CD14-positive monocyte (primary cell): ENCODE measurements around the gene CSPG4. TPM values are rescaled to one million over a fixed set of nuclear protein-coding genes. Genes with fewer than 3 reads are reported as not detected.
A peak's percentile ranks its signal among the peaks of the same experiment; 100 is the strongest.

Experiments used
- DNase-seq, 3 donors: peaks; one replicate each; pipeline ENCODE4 v3.0.0-alpha.2; 2011 to 2022
- H2AFZ ChIP-seq: 2 replicates; pipeline ENCODE4 v1.6.0; 2012; ENCODE audit warnings: mild to moderate bottlenecking, low read depth, low read length, inconsistent platforms; ENCODE audit not compliant: insufficient read depth, poor library complexity, severe bottlenecking
- H3K27ac ChIP-seq, 2 donors: 1 replicate in 1 of 2; 2 replicates in 1 of 2; pipeline ENCODE4 v1.5.1; 2012 to 2013; ENCODE audit warnings: low read length in 2 of 2, control low read depth in 1 of 2, inconsistent platforms in 1 of 2, low read depth in 1 of 2, mild to moderate bottlenecking in 1 of 2
- H3K27me3 ChIP-seq, 2 donors: one replicate each; pipeline versions ENCODE4 v1.6.0 to v1.6.1; 2011 to 2013; ENCODE audit warnings: low read length in 2 of 2; ENCODE audit not compliant: control insufficient read depth in 2 of 2, insufficient read depth in 2 of 2
- H3K36me3 ChIP-seq, 2 donors: replicated peaks in 1 of 2; 1 replicate in 1 of 2; 2 replicates in 1 of 2; pipeline versions ENCODE4 v1.5.1 to v1.6.1; 2012 to 2013; ENCODE audit warnings: low read length in 2 of 2, control low read depth in 1 of 2, inconsistent platforms in 1 of 2, mild to moderate bottlenecking in 1 of 2; ENCODE audit not compliant: insufficient read depth in 2 of 2, control insufficient read depth in 1 of 2
- H3K4me1 ChIP-seq, 2 donors: 1 replicate in 1 of 2; 2 replicates in 1 of 2; pipeline versions ENCODE4 v1.5.1 to v1.6.1; 2012 to 2013; ENCODE audit warnings: low read length in 2 of 2, control low read depth in 1 of 2, inconsistent platforms in 1 of 2, mild to moderate bottlenecking in 1 of 2, moderate library complexity in 1 of 2; ENCODE audit not compliant: insufficient read depth in 2 of 2, control insufficient read depth in 1 of 2
- H3K4me2 ChIP-seq: replicated peaks from 2 replicates; pipeline ENCODE3; 2012; ENCODE audit warnings: low read length, moderate library complexity, mild to moderate bottlenecking; ENCODE audit not compliant: poor library complexity, severe bottlenecking; ENCODE audit errors: extremely low read depth
- H3K4me3 ChIP-seq, 3 experiments: fragments of 200-600 bp in 1 of 3; sonication (generic) in 1 of 3; replicated peaks in 1 of 3; 1 replicate in 2 of 3; 2 replicates in 1 of 3; pipeline ENCODE4 v1.5.1; 2011 to 2013; ENCODE audit warnings: low read length in 3 of 3, mild to moderate bottlenecking in 3 of 3, control low read depth in 2 of 3, low read depth in 2 of 3, inconsistent platforms in 1 of 3, moderate library complexity in 1 of 3
- H3K79me2 ChIP-seq: 2 replicates; pipeline ENCODE4 v1.6.0; 2012; ENCODE audit warnings: mild to moderate bottlenecking, control low read depth, inconsistent platforms, low read length, moderate library complexity; ENCODE audit not compliant: insufficient read depth
- H3K9ac ChIP-seq: 2 replicates; pipeline ENCODE4 v1.6.0; 2017; ENCODE audit warnings: low read length, mild to moderate bottlenecking; ENCODE audit not compliant: insufficient read depth, poor library complexity, severe bottlenecking
- H3K9me3 ChIP-seq, 2 donors: replicated peaks in 1 of 2; 1 replicate in 1 of 2; 2 replicates in 1 of 2; pipeline versions ENCODE4 v1.5.1 to v1.6.1; 2012 to 2013; ENCODE audit warnings: low read length in 2 of 2, control low read depth in 1 of 2; ENCODE audit not compliant: control insufficient read depth in 1 of 2, insufficient read depth in 1 of 2
- H4K20me1 ChIP-seq: 2 replicates; pipeline ENCODE4 v1.6.0; 2012; ENCODE audit warnings: mild to moderate bottlenecking, low read length, control low read depth, moderate library complexity; ENCODE audit not compliant: insufficient read depth
- H3K27ac Mint-ChIP-seq, 7 donors: one replicate each; pipeline ENCODE4 v1.8.0; 2020; ENCODE audit warnings: mild to moderate bottlenecking in 7 of 7, mixed read lengths in 7 of 7, moderate library complexity in 6 of 7, inconsistent platforms in 2 of 7
- H3K27me3 Mint-ChIP-seq, 3 donors: one replicate each; pipeline ENCODE4 v1.8.0; 2021 to 2022; ENCODE audit warnings: low read depth in 3 of 3, mild to moderate bottlenecking in 3 of 3, mixed read lengths in 3 of 3, moderate library complexity in 3 of 3, inconsistent platforms in 1 of 3
- H3K36me3 Mint-ChIP-seq, 2 donors: one replicate each; pipeline ENCODE4 v1.8.0; 2020; ENCODE audit warnings: mixed read lengths in 2 of 2, inconsistent platforms in 1 of 2, mild to moderate bottlenecking in 1 of 2
- H3K4me1 Mint-ChIP-seq: one replicate; pipeline ENCODE4 v1.8.0; 2020; ENCODE audit warnings: mild to moderate bottlenecking, mixed read lengths
- H3K4me3 Mint-ChIP-seq, 2 donors: one replicate each; pipeline ENCODE4 v1.8.0; 2020; ENCODE audit warnings: mild to moderate bottlenecking in 2 of 2, mixed read lengths in 2 of 2, moderate library complexity in 1 of 2
- H3K9me3 Mint-ChIP-seq, 7 donors: one replicate each; pipeline ENCODE4 v1.8.0; 2020 to 2022; ENCODE audit warnings: mixed read lengths in 7 of 7, mild to moderate bottlenecking in 6 of 7, moderate library complexity in 6 of 7, inconsistent platforms in 2 of 7
- WGBS: methylation state at CpG from one replicate; pipeline ENCODE4 v1.1.5; 2013; ENCODE audit warnings: missing lambda C conversion rate; ENCODE audit not compliant: insufficient coverage; 5-methylcytosine and 5-hydroxymethylcytosine counted together
- intact Hi-C, 2 donors: fragments of 100-400 bp; cut with micrococcal nuclease; formaldehyde crosslinking; loops; one replicate each; pipeline versions ENCODE4 v1.15.0 to v1.15.1; 2023
- polyA plus RNA-seq, 3 donors: library from polyadenylated mRNA; depleted of rRNA in 1 of 3; unstranded in 2 of 3; stranded (reverse) in 1 of 3; fragments of 300-500 nt in 2 of 3; fragments of >200 nt in 1 of 3; fragmentation: Illumina TruSeq in 2 of 3; gene quantifications; 1 replicate in 2 of 3; 2 replicates in 1 of 3; pipeline ENCODE4 v1.2.3, GENCODE V29; 2012 to 2021
- TF ChIP-seq, protein P1 (sequence below): fragments of 200-600 bp; IDR thresholded peaks from one replicate; pipeline ENCODE4 v1.8.0; 2022; ENCODE audit warnings: antibody characterized with exemption, mild to moderate bottlenecking

CSPG4 gene
- polyA plus RNA-seq, 3 donors = not detected

DNA sequence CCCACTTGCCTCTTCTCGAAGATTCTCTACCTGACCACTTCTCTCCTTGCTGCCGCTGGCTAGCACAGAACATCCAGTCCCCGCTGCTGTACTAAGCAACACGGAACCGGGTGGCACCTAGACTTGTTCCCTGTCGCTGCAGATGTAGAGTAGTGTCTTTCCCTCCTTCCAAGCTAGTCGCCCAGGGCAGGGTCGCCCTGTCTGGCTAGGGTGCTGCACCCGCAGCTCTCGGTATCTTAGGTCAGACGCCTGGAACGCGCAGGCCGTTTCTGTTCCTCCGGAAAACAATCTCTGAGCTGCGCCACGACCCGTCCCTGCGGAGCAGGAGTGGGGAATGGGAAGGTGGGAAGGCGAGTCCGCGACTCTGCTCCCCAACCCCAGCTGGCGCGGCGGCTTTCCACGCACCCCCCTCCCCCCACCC lies 65.7 kb downstream of the CSPG4 start:
- H3K27me3 Mint-ChIP-seq = peaks cover 14 to 22% (median 21%) of the 10 kb centered on the region in 3 donors
- H3K9ac ChIP-seq = peak overlapping the region; percentile 71
- peak overlapping the region; percentile 97 for H3K4me2 ChIP-seq
- intact Hi-C loops = loop anchor here in 1 of 2 donors (2.0 kb wide), 1 partner anchor 70 kb away; no protein-coding TSS in a partner anchor
- peak overlapping the region in 6 of 7 donors; percentile 43 to 80 (median 61) for H3K27ac Mint-ChIP-seq
- peak overlapping the region; percentile 95 to 96 for H3K4me3 Mint-ChIP-seq
- peaks cover 0 to 4% (median 0%) of the 10 kb centered on the region in 7 donors for H3K9me3 Mint-ChIP-seq
- TF ChIP-seq, protein P1, sequence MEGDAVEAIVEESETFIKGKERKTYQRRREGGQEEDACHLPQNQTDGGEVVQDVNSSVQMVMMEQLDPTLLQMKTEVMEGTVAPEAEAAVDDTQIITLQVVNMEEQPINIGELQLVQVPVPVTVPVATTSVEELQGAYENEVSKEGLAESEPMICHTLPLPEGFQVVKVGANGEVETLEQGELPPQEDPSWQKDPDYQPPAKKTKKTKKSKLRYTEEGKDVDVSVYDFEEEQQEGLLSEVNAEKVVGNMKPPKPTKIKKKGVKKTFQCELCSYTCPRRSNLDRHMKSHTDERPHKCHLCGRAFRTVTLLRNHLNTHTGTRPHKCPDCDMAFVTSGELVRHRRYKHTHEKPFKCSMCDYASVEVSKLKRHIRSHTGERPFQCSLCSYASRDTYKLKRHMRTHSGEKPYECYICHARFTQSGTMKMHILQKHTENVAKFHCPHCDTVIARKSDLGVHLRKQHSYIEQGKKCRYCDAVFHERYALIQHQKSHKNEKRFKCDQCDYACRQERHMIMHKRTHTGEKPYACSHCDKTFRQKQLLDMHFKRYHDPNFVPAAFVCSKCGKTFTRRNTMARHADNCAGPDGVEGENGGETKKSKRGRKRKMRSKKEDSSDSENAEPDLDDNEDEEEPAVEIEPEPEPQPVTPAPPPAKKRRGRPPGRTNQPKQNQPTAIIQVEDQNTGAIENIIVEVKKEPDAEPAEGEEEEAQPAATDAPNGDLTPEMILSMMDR = no peak
- 0% methylated on average over 15 of the region's 26 CpGs for WGBS
- peaks cover 52% of the 10 kb centered on the region for H3K4me1 Mint-ChIP-seq
- H3K27me3 ChIP-seq = peaks cover 0 to 8% of the 10 kb centered on the region in 2 donors
- H3K36me3 ChIP-seq = peaks cover 0 to 11% of the 10 kb centered on the region in 2 donors
- H3K27ac ChIP-seq = peak overlapping the region; percentile 29 to 75
- DNase-seq = peak in 2 of 3 donors; percentile 14 to 20
- peak overlapping the region; percentile 81 to 98 (median 88) for H3K4me3 ChIP-seq
- H4K20me1 ChIP-seq = peaks cover 13% of the 10 kb centered on the region
- peak overlapping the region; percentile 98 for H2AFZ ChIP-seq
- H3K79me2 ChIP-seq = no peaks in the 10 kb centered on the region
- H3K9me3 ChIP-seq = no peaks in the 10 kb centered on the region
- peaks cover 21 to 23% of the 10 kb centered on the region in 2 donors for H3K36me3 Mint-ChIP-seq
- H3K4me1 ChIP-seq = peaks cover 30 to 56% of the 10 kb centered on the region in 2 donors

DNA sequence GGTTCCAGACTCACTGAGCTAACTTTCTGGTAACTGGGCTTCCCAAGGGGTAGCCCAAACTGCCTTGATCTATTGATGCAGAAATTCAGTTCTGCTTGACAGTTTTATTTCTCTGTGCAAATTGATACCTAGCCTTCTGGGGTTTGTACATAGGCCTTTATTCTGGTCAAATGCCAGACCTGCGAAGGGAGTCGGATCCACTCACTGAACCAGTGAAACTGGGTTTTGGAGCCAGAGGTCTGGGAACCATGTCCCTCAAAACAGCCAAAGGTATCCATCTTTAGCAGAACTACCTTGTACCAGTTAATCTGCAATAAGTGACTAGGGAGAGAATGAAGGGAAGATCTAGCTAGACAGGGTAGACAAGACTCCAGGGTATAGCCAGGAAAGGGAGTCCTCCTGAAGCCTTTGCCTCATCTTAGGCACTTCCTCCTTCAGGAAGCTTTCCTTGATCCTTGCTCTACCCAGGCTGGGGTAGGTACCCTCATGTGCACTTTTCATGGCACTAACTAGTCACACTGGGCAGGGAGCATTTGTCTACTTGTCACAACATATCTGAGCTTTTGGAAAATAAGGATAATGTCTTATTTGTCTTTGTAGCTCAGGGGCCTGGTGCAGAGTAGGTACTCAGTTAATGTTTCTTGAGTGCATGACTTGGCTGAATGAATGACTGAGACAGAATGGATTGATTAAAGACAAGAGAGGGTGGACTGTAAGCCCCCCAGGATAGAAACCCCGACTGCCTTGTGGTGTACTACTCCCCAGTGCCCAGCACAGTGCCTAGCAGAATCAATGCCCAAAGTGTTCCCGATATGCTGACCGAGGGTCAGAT lies 66.3 kb downstream of the CSPG4 start:
- no peak for DNase-seq
- intact Hi-C loops = loop anchor here in 1 of 2 donors (2.0 kb wide), 1 partner anchor 70 kb away; no protein-coding TSS in a partner anchor
- Histone ChIP-seq H3K4me1 (peaks cover 26 to 49% of the 10 kb centered on the region in 2 donors), H3K4me2 (peak overlapping the region; percentile 97), H3K9ac (peak overlapping the region; percentile 71), H2AFZ (peak overlapping the region; percentile 98), H3K27me3 (peaks cover 0 to 8% of the 10 kb centered on the region in 2 donors), H3K27ac (peak overlapping the region in 1 of 2 donors; percentile 29), H4K20me1 (peaks cover 6% of the 10 kb centered on the region), H3K4me3 (peak overlapping the region; percentile 81 to 98 (median 88)), H3K9me3 (no peaks in the 10 kb centered on the region), H3K79me2 (peaks cover 3% of the 10 kb centered on the region), H3K36me3 (peaks cover 0 to 11% of the 10 kb centered on the region in 2 donors)
- Mint-ChIP-seq H3K36me3 (peaks cover 20 to 23% of the 10 kb centered on the region in 2 donors), H3K27me3 (peaks cover 14 to 22% (median 21%) of the 10 kb centered on the region in 3 donors), H3K4me1 (peaks cover 46% of the 10 kb centered on the region), H3K9me3 (peaks cover 0 to 4% (median 0%) of the 10 kb centered on the region in 7 donors), H3K4me3 (peak overlapping the region; percentile 95 to 96), H3K27ac (peak overlapping the region in 3 of 7 donors; percentile 24 to 80 (median 43))
- 42% methylated on average over 4 of the region's 5 CpGs for WGBS
- TF ChIP-seq, protein P1 = no peak
